Embryonic facial prominence (tissue), 1 donor: Measurements from ENCODE around the gene TLE3.

ENCODE experiments used
- DNase-seq: peaks from one replicate; pipeline ENCODE4 v3.0.0-alpha.2; 2016; ENCODE audit errors: extremely low spot score

The TLE3 gene

GRCh38 chr15:70099167-70099966 lies 1.6 kb upstream of the TLE3 start:
- peak; percentile 97 for DNase-seq

GRCh38 chr15:70098461-70099166 lies 897 bp upstream of the TLE3 start:
- DNase-seq = no peak

DNA sequence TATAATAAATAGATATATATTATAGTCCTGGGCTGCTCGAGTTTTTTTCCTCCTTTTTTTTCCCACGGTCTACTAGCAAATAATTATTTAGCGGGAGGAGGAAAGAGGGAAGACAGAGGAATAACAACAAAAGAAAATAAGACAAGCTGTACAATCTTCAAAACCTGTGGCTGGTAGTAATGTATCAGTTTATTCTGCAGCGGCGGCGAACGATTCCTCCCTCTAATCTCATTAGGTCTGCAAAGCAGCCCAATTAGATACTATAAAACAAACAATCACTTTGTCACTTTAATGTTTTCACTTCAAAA lies 390 bp upstream of the TLE3 start:
- DNase-seq = no peak

DNA sequence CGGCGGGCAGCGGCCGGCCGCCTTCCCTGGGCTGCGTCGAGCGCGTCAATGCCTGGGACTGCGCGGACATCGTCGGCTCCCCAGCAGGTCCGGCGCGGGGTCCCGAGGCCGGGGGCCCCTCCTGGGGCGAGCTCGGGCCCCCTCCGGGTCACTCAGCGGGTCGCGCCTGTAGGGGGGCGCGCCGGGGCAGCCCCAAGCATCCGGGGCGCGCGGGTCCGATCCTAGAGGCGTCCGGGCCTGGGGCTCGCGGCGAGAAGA lies 725 bp downstream of the TLE3 start:
- no peak for DNase-seq

DNA sequence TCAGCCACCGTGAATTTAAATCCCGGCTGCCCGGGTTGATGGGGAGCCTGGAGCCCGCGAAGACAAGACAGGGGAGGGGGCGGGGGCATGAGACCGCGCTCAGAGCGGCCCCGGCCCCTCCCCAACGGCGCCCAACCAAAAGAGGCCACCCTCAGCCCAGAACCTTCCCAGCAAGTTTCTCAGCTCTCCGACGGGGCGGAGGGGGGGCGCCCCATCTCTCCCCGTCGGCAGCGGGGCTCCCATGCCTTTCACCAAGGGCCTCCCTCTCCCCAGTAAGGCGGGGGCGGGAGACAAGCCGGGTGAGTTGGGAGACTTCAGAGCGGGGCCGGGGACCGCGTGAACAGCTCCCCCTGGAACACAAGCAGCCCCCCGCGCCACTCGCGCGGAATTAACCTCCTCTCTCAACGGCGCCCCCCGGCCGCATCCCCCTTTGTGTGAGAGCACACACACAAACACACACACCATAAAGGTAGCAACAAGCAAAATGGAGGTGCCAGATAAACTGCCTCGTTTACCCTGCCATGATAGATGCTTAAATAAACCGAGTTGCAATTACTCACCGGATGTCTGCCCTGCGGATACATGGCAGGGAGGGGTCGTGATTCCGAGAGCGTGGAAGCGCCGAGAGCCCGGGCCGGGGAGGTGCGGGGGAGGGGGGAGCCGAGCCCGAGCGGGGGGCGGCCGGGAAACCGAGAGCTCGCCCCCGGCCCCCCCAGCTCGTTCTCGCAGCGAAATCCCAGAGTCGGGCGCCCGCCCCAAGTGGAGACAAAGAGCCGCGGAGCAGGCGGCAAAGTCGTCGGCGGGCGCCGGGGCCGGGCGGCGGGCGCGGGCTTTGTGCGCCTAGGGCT lies 1.3 kb downstream of the TLE3 start:
- DNase-seq = no peak

DNA sequence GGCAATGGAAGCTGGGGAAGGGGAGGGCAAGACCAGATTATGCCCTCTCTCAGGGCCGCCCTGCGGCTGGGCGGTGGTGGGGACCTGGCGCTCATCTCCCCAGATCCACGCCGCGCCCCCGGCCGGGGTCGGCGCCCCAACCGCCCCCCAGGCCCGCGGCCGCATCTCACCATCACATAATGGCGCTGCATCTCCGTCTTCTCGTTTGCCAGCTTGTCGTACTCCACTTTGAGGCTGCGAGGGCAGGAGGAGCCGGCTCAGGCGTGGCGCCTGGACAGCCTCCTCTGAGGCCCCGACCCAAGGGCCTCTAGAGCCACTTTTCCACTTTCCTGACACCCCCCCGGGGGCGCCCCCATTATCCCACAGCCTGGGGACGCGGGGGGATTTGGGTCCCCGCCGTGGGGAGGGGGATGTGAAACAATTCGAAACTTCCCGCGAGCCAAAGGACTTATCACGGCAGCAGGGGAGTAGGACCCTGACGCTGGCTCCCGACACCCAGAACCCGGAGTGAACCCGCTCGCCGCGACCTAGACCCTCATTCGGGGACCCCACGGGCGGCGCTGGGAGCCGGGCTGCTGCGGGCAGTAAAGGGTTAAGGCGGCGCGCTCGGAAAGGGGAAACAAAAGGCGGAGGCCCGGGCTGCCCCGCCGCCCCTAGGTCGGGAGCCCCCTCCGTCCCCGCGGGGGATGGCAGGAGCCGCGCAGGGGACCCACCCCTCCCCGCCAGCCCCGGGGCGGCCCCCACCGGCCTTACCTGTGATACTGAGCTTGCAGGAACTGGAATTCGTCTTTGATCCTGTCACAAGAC lies 2.1 kb downstream of the TLE3 start:
- DNase-seq = no peak

DNA sequence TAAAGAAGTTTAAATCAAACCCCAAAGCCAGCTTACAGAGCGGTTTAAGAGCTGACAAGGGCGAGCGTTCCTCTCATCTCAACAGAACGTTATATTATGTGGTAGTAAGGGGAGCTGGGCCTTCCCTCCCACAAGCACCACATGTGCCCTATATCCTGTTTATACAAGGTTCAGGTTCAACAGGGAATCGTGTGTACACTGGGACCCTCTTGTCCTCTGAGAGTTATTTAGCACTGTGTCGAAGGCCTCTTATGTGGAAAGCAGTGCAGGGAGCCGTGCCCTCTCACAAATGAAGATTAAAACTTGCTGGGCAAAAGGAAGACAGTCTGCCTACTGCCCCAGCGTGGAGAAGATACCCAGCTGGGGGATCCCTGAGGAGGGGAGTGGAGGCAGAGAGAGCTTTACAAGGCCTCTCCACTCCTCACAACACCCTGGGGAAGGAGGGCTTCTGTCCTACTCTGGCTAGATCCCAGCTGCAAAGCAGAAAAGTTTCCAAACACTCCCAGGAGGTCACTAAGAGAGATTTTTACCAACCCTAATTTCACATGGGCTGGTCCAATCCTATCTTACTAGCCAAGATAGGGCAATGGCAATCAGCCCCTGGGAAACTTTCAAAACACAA lies 2.9 kb downstream of the TLE3 start:
- no peak for DNase-seq

GRCh38 chr15:70093481-70094319 lies 4.0 kb downstream of the TLE3 start:
- DNase-seq = no peak

DNA sequence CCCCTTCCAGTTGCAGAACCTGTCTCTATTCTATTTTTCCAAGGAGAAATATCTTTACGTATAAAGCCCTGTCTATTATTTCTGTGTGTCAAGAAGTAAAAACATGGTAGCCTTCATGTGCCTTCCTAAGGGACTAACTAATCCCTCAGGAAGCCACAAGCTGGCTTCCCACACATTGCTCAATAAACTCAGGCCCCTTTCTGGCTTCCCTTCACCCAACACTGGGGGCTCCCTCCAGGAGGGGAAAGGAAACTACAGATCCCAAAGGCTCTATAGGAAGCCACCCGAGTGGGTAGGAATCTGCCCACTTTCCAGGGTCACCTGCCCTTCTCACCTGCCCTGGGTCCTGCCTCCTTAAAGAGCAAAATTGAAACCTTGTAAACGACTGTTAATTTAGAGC lies 4.6 kb downstream of the TLE3 start:
- no peak for DNase-seq

DNA sequence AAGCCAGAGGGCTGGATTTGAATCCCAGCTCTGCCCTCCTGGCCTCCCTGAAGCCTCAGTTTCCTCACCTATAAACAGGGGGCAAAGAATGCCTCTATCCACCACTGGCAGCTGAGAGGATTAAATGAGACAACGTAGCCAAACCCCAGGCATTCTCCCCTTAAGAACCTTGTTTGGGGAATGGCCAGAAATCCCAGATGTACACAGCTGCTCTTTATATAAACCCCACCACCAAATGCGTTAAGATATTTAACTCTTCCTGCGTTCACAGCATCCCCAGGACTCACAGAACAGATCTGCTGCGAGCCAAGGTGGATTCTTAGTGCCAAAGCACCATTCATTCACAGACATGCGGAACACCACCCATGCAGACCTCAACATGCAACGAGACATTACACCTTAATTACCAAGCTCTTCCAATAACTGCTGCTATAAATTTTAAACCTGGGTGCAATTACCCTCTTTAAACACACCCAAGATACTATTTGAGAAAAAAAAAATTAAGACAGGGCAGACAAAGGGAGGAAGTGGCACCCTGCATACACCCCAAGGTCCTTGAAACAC lies 5.2 kb downstream of the TLE3 start:
- no peak for DNase-seq

GRCh38 chr15:70091726-70092463 lies 5.8 kb downstream of the TLE3 start:
- DNase-seq = no peak

- DNase-seq = no peak
Observed at GRCh38 chr15:70090436-70091296, 7.1 kb downstream of the TLE3 start.

GRCh38 chr15:70089692-70089971 lies 8.1 kb downstream of the TLE3 start:
- no peak for DNase-seq

- no peak for DNase-seq
Observed at GRCh38 chr15:70088887-70089691, 8.6 kb downstream of the TLE3 start.

DNA sequence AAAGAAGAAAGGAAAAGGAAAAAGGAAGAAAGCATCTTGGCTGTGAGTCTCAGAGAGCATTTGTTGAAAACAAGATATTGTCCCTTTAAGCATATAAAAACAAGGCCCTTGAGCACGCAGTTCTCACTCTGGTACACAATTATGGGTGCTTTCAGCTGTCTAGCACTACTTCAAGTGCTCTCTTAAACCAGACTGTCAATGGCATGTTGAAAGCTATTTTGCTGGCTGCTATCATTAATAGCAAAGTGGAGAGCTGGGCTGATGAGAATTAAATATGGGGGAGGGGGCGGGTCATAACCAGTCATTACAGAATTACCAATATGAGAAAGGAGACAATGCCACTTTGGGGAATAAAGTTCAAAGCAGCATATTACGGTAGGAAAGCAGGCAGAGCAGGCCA lies 9.3 kb downstream of the TLE3 start:
- DNase-seq = no peak

DNA sequence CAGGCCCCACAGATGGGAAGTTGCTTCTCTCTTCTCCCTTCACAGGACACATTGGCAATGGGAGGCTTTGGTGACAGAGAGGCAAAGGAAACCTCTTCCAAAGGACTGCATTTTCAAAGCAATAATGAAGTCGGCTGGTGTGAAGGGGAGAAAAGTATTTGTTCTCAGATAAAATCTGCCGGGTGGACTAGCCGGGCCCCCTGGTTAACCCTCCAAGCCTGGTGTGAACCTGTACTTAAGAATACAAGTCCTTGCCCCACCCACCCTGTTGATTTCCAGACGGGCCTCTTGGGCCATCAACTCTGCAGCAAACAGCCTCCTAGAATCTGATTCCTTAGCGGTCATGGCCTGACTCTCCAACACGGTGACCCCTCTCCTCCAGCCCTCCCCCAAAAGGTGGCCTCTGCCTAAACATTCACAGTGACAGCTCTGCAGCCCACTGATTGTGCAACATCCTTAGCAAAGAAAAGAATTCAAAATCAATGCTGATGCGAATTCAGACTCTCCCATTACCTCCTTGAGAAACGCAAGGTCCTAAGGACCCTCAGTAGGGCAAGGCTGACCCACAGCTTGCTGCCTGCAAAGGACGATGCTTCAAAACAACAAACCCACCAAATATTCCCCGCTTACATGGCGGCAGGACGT lies 9.9 kb downstream of the TLE3 start:
- DNase-seq = no peak

DNA sequence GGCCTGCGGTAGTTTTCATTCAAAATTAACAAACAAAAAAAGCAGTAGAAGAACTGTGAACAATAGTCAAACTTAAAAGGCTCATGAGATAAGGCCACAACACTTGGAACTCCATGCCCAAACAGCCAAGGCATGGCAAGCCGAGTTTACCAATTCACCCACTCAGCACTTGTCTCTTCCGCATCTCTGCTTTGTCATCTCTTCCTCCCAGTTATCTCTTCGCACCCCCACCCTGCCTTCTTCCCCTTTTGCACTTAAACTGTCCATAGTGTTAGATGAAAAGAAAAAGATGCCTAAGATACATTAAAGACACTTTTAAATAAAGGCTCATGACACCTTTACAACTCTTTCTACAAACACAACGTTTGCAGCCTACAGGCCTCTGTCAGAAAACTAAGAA lies 11.1 kb downstream of the TLE3 start:
- no peak for DNase-seq

GRCh38 chr15:70084461-70084860 lies 13.3 kb downstream of the TLE3 start:
- DNase-seq = no peak
